HG03095 (cell line): Measurements from ENCODE around the gene CACNA1D.
A peak's percentile ranks its signal among the peaks of the same experiment; 100 is the strongest.

ENCODE experiments used
- ATAC-seq: cut with Tn5 transposase; IDR thresholded peaks from one replicate; pipeline ENCODE4 v1.9.1; 2021; ENCODE audit warnings: moderate library complexity; ENCODE audit not compliant: unreplicated experiment

Gene CACNA1D

GRCh38 chr3:53708001-53708621 is 213.7 kb downstream of the CACNA1D start:
- no peak for ATAC-seq

GRCh38 chr3:53709256-53709655 is 214.8 kb downstream of the CACNA1D start:
- no peak for ATAC-seq

- peak; percentile 83 for ATAC-seq
Measured at GRCh38 chr3:53709860-53710674, 215.7 kb downstream of the CACNA1D start.

- ATAC-seq: no peak
Measured at GRCh38 chr3:53711387-53711786, 217.0 kb downstream of the CACNA1D start.

GRCh38 chr3:53712817-53713388 is 218.5 kb downstream of the CACNA1D start:
- no peak for ATAC-seq

- no peak for ATAC-seq
Measured at GRCh38 chr3:53713626-53714025, 219.2 kb downstream of the CACNA1D start.

DNA sequence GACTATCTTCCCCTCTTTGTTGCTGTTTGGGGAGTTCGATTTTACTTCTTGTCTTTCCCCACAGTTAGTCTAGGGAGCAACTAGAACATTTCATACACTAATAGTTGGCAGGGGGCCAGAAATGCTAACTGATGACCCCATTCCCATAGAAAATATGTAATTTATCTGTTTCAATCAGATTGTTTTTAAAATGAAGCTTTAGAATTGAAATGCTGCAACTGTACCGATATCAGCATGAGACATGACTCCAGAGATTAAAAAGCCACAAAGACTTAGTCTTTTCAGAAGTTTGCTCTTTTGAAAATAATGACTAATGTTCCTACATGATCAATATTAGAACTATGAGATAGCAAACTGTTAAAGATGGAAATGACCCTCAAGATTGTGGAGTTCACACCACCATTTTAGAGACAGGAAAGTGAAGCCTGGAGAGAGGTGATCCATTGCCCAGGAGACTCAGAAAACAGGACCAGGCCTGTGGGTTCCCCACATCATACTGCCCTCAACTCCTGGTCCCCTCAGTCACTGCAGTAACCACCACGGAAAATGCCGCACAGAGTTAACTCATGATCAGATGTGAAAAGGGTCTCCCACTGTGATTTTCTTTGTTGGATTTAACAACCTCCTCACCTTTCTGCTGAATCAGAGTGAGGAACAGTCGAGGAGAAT is 221.5 kb downstream of the CACNA1D start:
- no peak for ATAC-seq

DNA sequence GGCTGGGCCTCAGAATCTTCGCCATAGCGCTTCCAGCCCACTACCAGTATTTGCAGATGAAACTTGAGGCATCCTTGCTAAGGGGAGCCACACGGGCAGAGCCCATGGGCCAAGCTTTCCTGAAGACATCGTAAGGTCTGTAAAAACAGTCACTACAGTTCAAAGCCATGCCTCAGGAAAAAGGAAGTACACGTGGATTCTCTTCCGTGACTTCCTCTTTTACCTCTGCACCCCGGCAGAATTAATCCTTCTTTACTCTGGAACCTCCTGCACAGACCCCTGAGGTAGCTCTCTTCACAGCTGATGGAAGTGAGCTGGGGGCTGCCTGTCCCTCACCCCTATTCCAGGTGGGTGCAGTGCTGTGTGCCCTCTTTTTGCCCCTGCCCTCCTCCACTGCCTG is 222.6 kb downstream of the CACNA1D start:
- no peak for ATAC-seq

- ATAC-seq: no peak
Measured at GRCh38 chr3:53718462-53718861, 224.1 kb downstream of the CACNA1D start.

DNA sequence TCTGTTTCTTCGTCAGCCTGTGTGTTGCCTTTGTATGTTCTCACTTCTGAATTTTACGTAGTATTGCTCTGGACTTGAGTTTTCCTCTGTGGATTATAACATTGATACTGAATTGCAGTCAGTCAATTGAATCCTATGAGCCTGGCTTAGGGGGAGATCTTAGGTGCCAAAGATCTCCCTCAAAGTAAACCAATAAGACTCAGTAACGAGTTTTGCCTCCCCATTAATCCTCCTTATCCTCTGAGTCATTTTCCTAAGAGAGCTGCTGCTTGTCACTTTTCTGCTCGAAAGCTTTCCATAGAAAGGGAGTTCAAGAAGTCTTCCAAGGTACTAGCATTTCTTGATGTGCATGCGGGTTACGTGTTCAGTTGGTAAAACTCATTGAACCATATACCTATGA is 225.4 kb downstream of the CACNA1D start:
- no peak for ATAC-seq

DNA sequence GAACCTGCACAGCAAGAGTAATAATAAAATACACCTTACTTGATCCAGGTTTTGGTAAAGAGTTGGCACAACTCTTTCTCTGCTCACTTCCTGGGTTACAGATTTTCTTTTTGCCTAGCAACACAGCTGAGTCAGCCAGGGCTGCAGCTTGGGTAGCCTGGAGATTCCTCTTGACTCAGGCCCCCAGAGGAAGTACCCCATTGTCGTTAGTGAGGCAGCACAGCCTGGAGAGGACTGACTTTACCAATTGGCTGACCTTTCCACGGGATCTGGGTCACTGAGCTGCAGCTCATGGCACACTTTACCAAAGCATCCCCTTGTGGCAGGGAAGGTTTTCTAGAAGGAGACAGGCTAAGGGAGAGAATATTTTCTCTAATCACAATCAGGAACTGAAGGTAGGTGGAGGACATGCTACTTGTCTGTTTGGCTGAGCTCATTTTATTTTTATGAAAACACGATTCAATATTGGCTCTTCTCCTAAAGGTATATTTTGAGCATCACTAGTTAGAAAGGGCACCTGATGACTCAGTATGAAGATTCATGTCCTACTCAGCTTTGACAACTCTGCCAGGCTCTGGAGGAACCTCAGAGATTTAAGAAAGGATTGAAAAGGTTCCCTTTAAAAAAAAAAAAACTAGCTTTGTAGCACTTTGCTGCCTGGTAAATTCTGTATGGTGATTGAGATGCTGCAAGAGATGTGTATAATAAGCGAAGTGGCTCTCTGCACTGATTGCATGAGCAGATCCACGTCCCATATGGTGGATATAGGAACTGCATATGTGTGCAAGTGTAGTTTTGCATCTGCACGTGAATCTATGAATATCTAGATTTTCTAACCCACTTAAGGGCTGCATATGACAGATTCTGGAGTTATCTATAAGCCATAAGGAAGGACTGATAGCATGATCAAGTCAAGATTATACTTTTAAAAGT is 227.0 kb downstream of the CACNA1D start:
- ATAC-seq: no peak

- ATAC-seq: no peak
Measured at GRCh38 chr3:53724566-53724965, 230.2 kb downstream of the CACNA1D start.

- no peak for ATAC-seq
Measured at GRCh38 chr3:53725387-53725995, 231.1 kb downstream of the CACNA1D start.

DNA sequence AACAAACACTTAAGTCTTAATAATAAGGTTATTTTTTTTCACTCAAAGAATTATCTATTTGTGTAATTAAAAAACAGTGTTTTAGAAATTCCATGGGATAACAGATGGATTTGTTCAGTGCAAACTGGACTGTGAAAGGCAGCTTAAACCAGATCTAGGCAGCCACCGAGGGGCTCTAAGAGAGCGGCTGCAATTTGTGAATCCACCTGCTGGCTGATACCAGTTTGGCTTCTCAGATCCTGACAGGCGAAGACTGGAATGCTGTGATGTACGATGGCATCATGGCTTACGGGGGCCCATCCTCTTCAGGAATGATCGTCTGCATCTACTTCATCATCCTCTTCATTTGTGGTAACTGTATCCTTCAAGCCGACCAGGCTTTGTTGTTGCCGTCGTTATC is 232.2 kb downstream of the CACNA1D start:
- ATAC-seq: no peak

- ATAC-seq: no peak
Measured at GRCh38 chr3:53728606-53729005, 234.2 kb downstream of the CACNA1D start.

- no peak for ATAC-seq
Measured at GRCh38 chr3:53729159-53729558, 234.7 kb downstream of the CACNA1D start.

DNA sequence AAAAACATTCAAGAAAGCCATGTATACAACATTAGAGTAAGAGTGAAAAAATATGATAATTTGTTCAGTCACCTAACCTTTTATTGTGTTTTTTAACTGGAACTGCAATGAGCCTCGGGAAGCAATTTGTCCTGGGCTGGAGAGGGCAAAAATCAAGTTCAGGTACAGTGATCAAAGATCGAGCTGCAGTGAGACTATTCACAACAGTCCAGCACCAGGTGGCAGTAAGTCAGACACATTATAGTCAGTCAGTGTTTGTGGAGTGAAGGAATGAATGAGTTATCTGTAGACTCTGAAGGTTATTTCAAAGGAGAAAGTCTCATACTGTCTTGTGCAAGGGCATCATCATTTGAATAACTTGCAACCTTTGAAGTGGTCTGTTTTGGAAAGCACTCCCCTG is 235.2 kb downstream of the CACNA1D start:
- no peak for ATAC-seq

GRCh38 chr3:53730576-53730975 is 236.2 kb downstream of the CACNA1D start:
- no peak for ATAC-seq

- ATAC-seq: no peak
Measured at GRCh38 chr3:53731934-53732624, 237.7 kb downstream of the CACNA1D start.

DNA sequence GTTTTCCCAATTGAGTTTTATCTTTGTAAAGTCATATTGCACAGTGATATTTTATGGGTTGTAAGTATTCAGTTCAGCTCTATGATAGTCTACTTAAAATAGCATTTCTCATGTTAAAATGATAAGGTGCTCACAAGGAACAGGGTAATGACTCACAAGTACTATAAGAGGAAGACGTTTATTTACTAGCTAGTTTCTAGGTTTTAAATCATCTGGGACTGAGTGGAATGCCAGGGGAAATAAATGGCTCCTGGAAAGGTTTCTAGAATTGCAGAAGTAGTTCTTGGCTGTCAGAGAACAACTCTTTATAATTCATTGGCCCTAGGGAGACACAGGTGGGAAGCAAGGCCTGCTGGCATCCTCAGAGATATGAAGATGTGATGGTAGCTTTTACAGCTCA is 239.0 kb downstream of the CACNA1D start:
- no peak for ATAC-seq
